Muscle of leg (tissue), 11 donors: ENCODE measurements around the gene ATXN1. TPM values are rescaled to one million over a fixed set of nuclear protein-coding genes. Genes with fewer than 3 reads are reported as not detected.

Experiments
- DNase-seq: peaks from one replicate; pipeline ENCODE4 v3.0.0; 2013
- H3K27ac ChIP-seq: one replicate; pipeline ENCODE4 v1.5.1; 2013; ENCODE audit warnings: mild to moderate bottlenecking, low read length, control low read depth
- H3K27me3 ChIP-seq: one replicate; pipeline ENCODE4 v1.6.1; 2013; ENCODE audit warnings: low read length; ENCODE audit not compliant: control insufficient read depth, insufficient read depth
- H3K36me3 ChIP-seq: one replicate; pipeline ENCODE4 v1.6.1; 2013; ENCODE audit warnings: low read length; ENCODE audit not compliant: control insufficient read depth, insufficient read depth
- H3K4me1 ChIP-seq: one replicate; pipeline ENCODE4 v1.6.1; 2013; ENCODE audit warnings: low read length; ENCODE audit not compliant: control insufficient read depth, insufficient read depth
- H3K4me3 ChIP-seq: one replicate; pipeline ENCODE4 v1.5.1; 2013; ENCODE audit warnings: low read length, control low read depth
- H3K9me3 ChIP-seq: replicated peaks from 2 replicates; pipeline ENCODE4 v1.6.1; 2013; ENCODE audit warnings: low read depth, low read length; ENCODE audit not compliant: control insufficient read depth
- WGBS: methylation state at CpG from one replicate; pipeline ENCODE4 v1.1.5; 2013; ENCODE audit warnings: missing lambda C conversion rate; ENCODE audit not compliant: insufficient coverage; 5-methylcytosine and 5-hydroxymethylcytosine counted together
- polyA plus RNA-seq, 8 donors: library from polyadenylated mRNA; unstranded; fragments of 120-200 nt; gene quantifications; one replicate each; pipeline versions ENCODE4 v1.2.1 to v1.2.3, GENCODE V29; 2013; ENCODE audit warnings: inconsistent platforms in 1 of 8, low replicate concordance in 1 of 8; ENCODE audit not compliant: insufficient read length in 8 of 8, insufficient read depth in 1 of 8
- total RNA-seq: library from RNA; stranded (reverse); fragments of 120-200 nt; gene quantifications from one replicate; pipeline ENCODE4 v1.2.4, GENCODE V29; 2013

ATXN1 gene
- total and polyA plus RNA-seq, 9 donors, result 10.2 to 19.9 (median 12.9) TPM

- Histone ChIP-seq H3K36me3 (no peaks in the 10 kb centered on the region), H3K4me1 (peaks cover 4% of the 10 kb centered on the region), H3K27ac (no peak overlapping the region), H3K4me3 (no peak overlapping the region), H3K9me3 (no peaks in the 10 kb centered on the region), H3K27me3 (no peaks in the 10 kb centered on the region)
- no CpG with 5 or more reads among the region's 1 CpG for WGBS
- DNase-seq, result no peak
Measured at GRCh38 chr6:16688436-16688835, 72.8 kb downstream of the ATXN1 start.

- no peak overlapping the region for H3K27ac ChIP-seq
- WGBS, result no CpG with 5 or more reads among the region's 3 CpGs
- H3K27me3 ChIP-seq, result no peaks in the 10 kb centered on the region
- H3K4me3 ChIP-seq, result no peak overlapping the region
- peaks cover 4% of the 10 kb centered on the region for H3K4me1 ChIP-seq
- no peak for DNase-seq
- no peaks in the 10 kb centered on the region for H3K36me3 ChIP-seq
- no peaks in the 10 kb centered on the region for H3K9me3 ChIP-seq
Measured at GRCh38 chr6:16687045-16687444, 74.2 kb downstream of the ATXN1 start.

GRCh38 chr6:16684896-16685554, 76.2 kb downstream of the ATXN1 start:
- Histone ChIP-seq H3K4me3 (no peak overlapping the region), H3K4me1 (peaks cover 5% of the 10 kb centered on the region), H3K36me3 (peaks cover 5% of the 10 kb centered on the region), H3K27me3 (no peaks in the 10 kb centered on the region), H3K9me3 (no peaks in the 10 kb centered on the region), H3K27ac (no peak overlapping the region)
- no peak for DNase-seq
- no CpG with 5 or more reads among the region's 7 CpGs for WGBS

- 46% methylated on average over 3 of the region's 5 CpGs for WGBS
- H3K9me3 ChIP-seq, result no peaks in the 10 kb centered on the region
- H3K4me1 ChIP-seq, result peaks cover 5% of the 10 kb centered on the region
- H3K36me3 ChIP-seq, result peaks cover 5% of the 10 kb centered on the region
- H3K27ac ChIP-seq, result no peak overlapping the region
- H3K27me3 ChIP-seq, result no peaks in the 10 kb centered on the region
- H3K4me3 ChIP-seq, result no peak overlapping the region
- DNase-seq, result peak; percentile 49
Measured at GRCh38 chr6:16684195-16684689, 77.0 kb downstream of the ATXN1 start.

- DNase-seq, result no peak
- H3K4me1 ChIP-seq, result peaks cover 5% of the 10 kb centered on the region
- 77% methylated on average over 3 of the region's 4 CpGs for WGBS
- H3K4me3 ChIP-seq, result no peak overlapping the region
- H3K36me3 ChIP-seq, result peaks cover 5% of the 10 kb centered on the region
- no peak overlapping the region for H3K27ac ChIP-seq
- H3K27me3 ChIP-seq, result no peaks in the 10 kb centered on the region
- no peaks in the 10 kb centered on the region for H3K9me3 ChIP-seq
Measured at GRCh38 chr6:16683641-16684194, 77.5 kb downstream of the ATXN1 start.

- peaks cover 8% of the 10 kb centered on the region for H3K4me1 ChIP-seq
- no peaks in the 10 kb centered on the region for H3K9me3 ChIP-seq
- H3K27me3 ChIP-seq, result no peaks in the 10 kb centered on the region
- H3K36me3 ChIP-seq, result peaks cover 5% of the 10 kb centered on the region
- no peak overlapping the region for H3K4me3 ChIP-seq
- 77% methylated on average over 5 of the region's 8 CpGs for WGBS
- no peak overlapping the region for H3K27ac ChIP-seq
- DNase-seq, result no peak
Measured at GRCh38 chr6:16681260-16681873, 79.9 kb downstream of the ATXN1 start.

GRCh38 chr6:16679050-16679449, 82.2 kb downstream of the ATXN1 start:
- no peak overlapping the region for H3K27ac ChIP-seq
- 100% methylated on average over 1 of the region's 1 CpG for WGBS
- H3K27me3 ChIP-seq, result no peaks in the 10 kb centered on the region
- no peak overlapping the region for H3K4me3 ChIP-seq
- DNase-seq, result no peak
- H3K36me3 ChIP-seq, result peaks cover 5% of the 10 kb centered on the region
- H3K4me1 ChIP-seq, result peaks cover 8% of the 10 kb centered on the region
- H3K9me3 ChIP-seq, result no peaks in the 10 kb centered on the region

GRCh38 chr6:16677458-16677857, 83.8 kb downstream of the ATXN1 start:
- DNase-seq, result no peak
- H3K27me3 ChIP-seq, result no peaks in the 10 kb centered on the region
- H3K9me3 ChIP-seq, result no peaks in the 10 kb centered on the region
- no peak overlapping the region for H3K27ac ChIP-seq
- no peak overlapping the region for H3K4me3 ChIP-seq
- peaks cover 5% of the 10 kb centered on the region for H3K36me3 ChIP-seq
- H3K4me1 ChIP-seq, result peaks cover 4% of the 10 kb centered on the region
- no CpG with 5 or more reads among the region's 2 CpGs for WGBS

- Histone ChIP-seq H3K27ac (no peak overlapping the region), H3K9me3 (no peaks in the 10 kb centered on the region), H3K27me3 (no peaks in the 10 kb centered on the region), H3K36me3 (peaks cover 5% of the 10 kb centered on the region), H3K4me1 (peaks cover 4% of the 10 kb centered on the region), H3K4me3 (no peak overlapping the region)
- WGBS, result 80% methylated on average over 2 of the region's 6 CpGs
- no peak for DNase-seq
Measured at GRCh38 chr6:16676978-16677377, 84.3 kb downstream of the ATXN1 start.

- DNase-seq, result no peak
- Histone ChIP-seq H3K4me3 (no peak overlapping the region), H3K4me1 (peaks cover 4% of the 10 kb centered on the region), H3K27me3 (no peaks in the 10 kb centered on the region), H3K36me3 (peaks cover 2% of the 10 kb centered on the region), H3K9me3 (no peaks in the 10 kb centered on the region), H3K27ac (no peak overlapping the region)
- no CpG with 5 or more reads among the region's 2 CpGs for WGBS
Measured at GRCh38 chr6:16676376-16676775, 84.9 kb downstream of the ATXN1 start.
